Measurements from ENCODE around the gene ZNF778. TPM values are rescaled to one million over a fixed set of nuclear protein-coding genes. Genes with fewer than 3 reads are reported as not detected.

Gene ZNF778
- total and polyA plus RNA-seq, 2 donors (not counting 1 experiment from before 2014, with no cell fraction given), result 2.2 to 13.4 TPM

- Histone ChIP-seq H3K27ac (ENCODE audit: low read length in 2 of 2) (no peak overlapping the region), H4K20me1 (ENCODE audit: control insufficient read depth, insufficient read depth, low read length, poor library complexity, severe bottlenecking) (no peaks in the 10 kb centered on the region), H3K9me3 (ENCODE audit: control extremely low read depth in 1 of 3, control insufficient read depth in 2 of 3, insufficient read depth in 1 of 3, low read length in 2 of 3) (peaks cover 0 to 16% (median 0%) of the 10 kb centered on the region in 3 donors), H3K79me2 (ENCODE audit: control insufficient read depth, insufficient read depth, low read length) (no peaks in the 10 kb centered on the region), H3K4me2 (replicated peaks; ENCODE audit: low read depth, low read length, poor library complexity, severe bottlenecking) (no peak overlapping the region), H3K36me3 (replicated peaks in 1 of 2; ENCODE audit: control extremely low read depth in 1 of 2, control insufficient read depth in 1 of 2, extremely low read depth in 1 of 2, insufficient read depth in 2 of 2, low read length in 1 of 2) (no peaks in the 10 kb centered on the region), H3K4me3 (ENCODE audit: control extremely low read depth in 1 of 5, extremely low read depth in 1 of 5, insufficient read depth in 1 of 5, low read depth in 2 of 5, low read length in 4 of 5) (no peak overlapping the region), H2AFZ (ENCODE audit: insufficient read depth, low read depth, low read length, poor library complexity, severe bottlenecking) (no peak overlapping the region), H3K4me1 (ENCODE audit: control insufficient read depth in 2 of 2, insufficient read depth in 2 of 2, low read length in 2 of 2) (no peaks in the 10 kb centered on the region), H3K9ac (ENCODE audit: low read length) (no peak overlapping the region), H3K27me3 (replicated peaks in 1 of 4; ENCODE audit: control extremely low read depth in 1 of 4, control insufficient read depth in 3 of 4, insufficient read depth in 4 of 4, low read length in 3 of 4) (peaks cover 0 to 2% (median 0%) of the 10 kb centered on the region in 4 experiments)
- 88% methylated on average over 24 of the region's 26 CpGs for WGBS (ENCODE audit: insufficient coverage)
- Mint-ChIP-seq H3K27ac (peak overlapping the region; percentile 17), H3K9me3 (ENCODE audit: insufficient read depth) (no peaks in the 10 kb centered on the region), H3K4me1 (no peaks in the 10 kb centered on the region), H3K27me3 (no peaks in the 10 kb centered on the region), H3K4me3 (no peak overlapping the region)
- CTCF ChIA-PET, result interaction anchor here (1.7 kb wide), 1 partner anchor 17 kb away, joined by 4 read pairs; no protein-coding TSS in a partner anchor
- DNase-seq (no peak), ATAC-seq (ENCODE audit: low read depth) (no peak)
- intact Hi-C loops (cut with micrococcal nuclease), result no loop called here
- TF ChIP-seq CTCF (IDR thresholded peaks at IDR 0.05) (no peak), EZH2 (IDR thresholded peaks at IDR 0.05; ENCODE audit: borderline replicate concordance, insufficient read depth, low read depth, low read length, poor library complexity, severe bottlenecking) (no peak)
- POLR2A ChIA-PET, result no interaction called here
These were observed 33.4 kb upstream of the ZNF778 start for GRCh38 chr16:89183975-89184676.

- TF ChIP-seq CTCF (IDR thresholded peaks at IDR 0.05) (no peak), EZH2 (IDR thresholded peaks at IDR 0.05; ENCODE audit: borderline replicate concordance, insufficient read depth, low read depth, low read length, poor library complexity, severe bottlenecking) (no peak)
- CTCF ChIA-PET, result no interaction called here
- 85% methylated on average over 9 of the region's 9 CpGs for WGBS (ENCODE audit: insufficient coverage)
- no peaks in the 10 kb centered on the region for H3K79me2 ChIP-seq (ENCODE audit: control insufficient read depth, insufficient read depth, low read length)
- ATAC-seq (ENCODE audit: low read depth) (no peak), DNase-seq (no peak)
- H3K4me1 Mint-ChIP-seq, result no peaks in the 10 kb centered on the region
- H3K27me3 Mint-ChIP-seq, result no peaks in the 10 kb centered on the region
- intact Hi-C loops (cut with micrococcal nuclease), result no loop called here
- H3K27ac Mint-ChIP-seq, result peak overlapping the region; percentile 17
- no peaks in the 10 kb centered on the region for H4K20me1 ChIP-seq (ENCODE audit: control insufficient read depth, insufficient read depth, low read length, poor library complexity, severe bottlenecking)
- no peak overlapping the region for H3K4me3 ChIP-seq (ENCODE audit: control extremely low read depth in 1 of 5, extremely low read depth in 1 of 5, insufficient read depth in 1 of 5, low read depth in 2 of 5, low read length in 4 of 5)
- no peak overlapping the region for H3K27ac ChIP-seq (ENCODE audit: low read length in 2 of 2)
- peaks cover 0 to 16% (median 0%) of the 10 kb centered on the region in 3 donors for H3K9me3 ChIP-seq (ENCODE audit: control extremely low read depth in 1 of 3, control insufficient read depth in 2 of 3, insufficient read depth in 1 of 3, low read length in 2 of 3)
- no peak overlapping the region for H3K4me3 Mint-ChIP-seq
- POLR2A ChIA-PET, result no interaction called here
- H3K9me3 Mint-ChIP-seq (ENCODE audit: insufficient read depth), result no peaks in the 10 kb centered on the region
- H3K27me3 ChIP-seq (replicated peaks in 1 of 4; ENCODE audit: control extremely low read depth in 1 of 4, control insufficient read depth in 3 of 4, insufficient read depth in 4 of 4, low read length in 3 of 4), result no peaks in the 10 kb centered on the region
- H3K36me3 ChIP-seq (replicated peaks in 1 of 2; ENCODE audit: control extremely low read depth in 1 of 2, control insufficient read depth in 1 of 2, extremely low read depth in 1 of 2, insufficient read depth in 2 of 2, low read length in 1 of 2), result no peaks in the 10 kb centered on the region
- no peak overlapping the region for H3K9ac ChIP-seq (ENCODE audit: low read length)
- H3K4me2 ChIP-seq (replicated peaks; ENCODE audit: low read depth, low read length, poor library complexity, severe bottlenecking), result no peak overlapping the region
- H2AFZ ChIP-seq (ENCODE audit: insufficient read depth, low read depth, low read length, poor library complexity, severe bottlenecking), result no peak overlapping the region
- no peaks in the 10 kb centered on the region for H3K4me1 ChIP-seq (ENCODE audit: control insufficient read depth in 2 of 2, insufficient read depth in 2 of 2, low read length in 2 of 2)
These were observed 32.9 kb upstream of the ZNF778 start for GRCh38 chr16:89184677-89184932.

Measured in B cell (primary cell).